H9 (cell line): Measurements from ENCODE around the gene PDE6G. TPM values are rescaled to one million over a fixed set of nuclear protein-coding genes. Genes with fewer than 3 reads are reported as not detected.
A peak's percentile ranks its signal among the peaks of the same experiment; 100 is the strongest.

Experiments used
- DNase-seq: peaks from one replicate; pipeline ENCODE4 v3.0.0-alpha.2; 2017
- H2AFZ ChIP-seq: one replicate; pipeline ENCODE4 v1.6.1; 2013; ENCODE audit warnings: mild to moderate bottlenecking, low read length, control low read depth, moderate library complexity
- H2AK5ac ChIP-seq: 2 replicates; pipeline ENCODE4 v1.6.1; 2013; ENCODE audit warnings: low read length, control low read depth, mixed read lengths; ENCODE audit not compliant: insufficient read length
- H2BK120ac ChIP-seq: one replicate; pipeline ENCODE4 v1.6.1; 2013; ENCODE audit warnings: low read depth, mild to moderate bottlenecking, low read length, control low read depth, inconsistent platforms; ENCODE audit not compliant: poor library complexity, severe bottlenecking
- H2BK12ac ChIP-seq: 2 replicates; pipeline ENCODE4 v1.6.1; 2013; ENCODE audit warnings: low read length, control low read depth, mixed read lengths, low read depth; ENCODE audit not compliant: insufficient read length
- H2BK15ac ChIP-seq: 2 replicates; pipeline ENCODE4 v1.6.1; 2013; ENCODE audit warnings: low read depth, low read length, control low read depth
- H2BK20ac ChIP-seq: one replicate; pipeline ENCODE4 v1.6.1; 2013; ENCODE audit warnings: low read depth, mild to moderate bottlenecking, low read length, control low read depth, inconsistent platforms; ENCODE audit not compliant: poor library complexity, severe bottlenecking
- H2BK5ac ChIP-seq: 2 replicates; pipeline ENCODE4 v1.6.1; 2013; ENCODE audit warnings: low read length, control low read depth, mixed read lengths; ENCODE audit not compliant: insufficient read length
- H3K14ac ChIP-seq: 2 replicates; pipeline ENCODE4 v1.6.1; 2013; ENCODE audit warnings: low read length, control low read depth; ENCODE audit not compliant: insufficient read depth
- H3K18ac ChIP-seq: 2 replicates; pipeline ENCODE4 v1.6.1; 2013; ENCODE audit warnings: low read depth, mild to moderate bottlenecking, mixed read lengths, low read length, control low read depth; ENCODE audit not compliant: insufficient read length
- H3K23ac ChIP-seq: 2 replicates; pipeline ENCODE4 v1.6.1; 2013; ENCODE audit warnings: low read length, control low read depth, mixed read lengths, low read depth; ENCODE audit not compliant: insufficient read length
- H3K23me2 ChIP-seq: 2 replicates; pipeline ENCODE4 v1.6.1; 2013; ENCODE audit warnings: low read depth, mild to moderate bottlenecking, mixed read lengths, low read length, control low read depth; ENCODE audit not compliant: insufficient read length, poor library complexity, severe bottlenecking
- H3K27ac ChIP-seq: 2 replicates; pipeline ENCODE4 v1.5.1; 2013; ENCODE audit warnings: low read length, control low read depth, mixed read lengths, low read depth; ENCODE audit not compliant: insufficient read length
- H3K27me3 ChIP-seq: 2 replicates; pipeline ENCODE4 v1.6.1; 2013; ENCODE audit warnings: low read length, control low read depth, inconsistent platforms; ENCODE audit not compliant: insufficient read depth
- H3K4ac ChIP-seq: 2 replicates; pipeline ENCODE4 v1.6.1; 2013; ENCODE audit warnings: low read depth, mild to moderate bottlenecking, control low read depth, inconsistent platforms, low read length, moderate library complexity
- H3K4me1 ChIP-seq: 2 replicates; pipeline ENCODE4 v1.6.1; 2013; ENCODE audit warnings: low read length, control low read depth, inconsistent platforms; ENCODE audit not compliant: insufficient read depth
- H3K4me2 ChIP-seq: 2 replicates; pipeline ENCODE4 v1.6.1; 2013; ENCODE audit warnings: low read length, control low read depth, mixed read lengths; ENCODE audit not compliant: insufficient read length, insufficient read depth
- H3K56ac ChIP-seq: 2 replicates; pipeline ENCODE4 v1.6.1; 2013; ENCODE audit warnings: low read depth, mild to moderate bottlenecking, mixed read lengths, low read length, control low read depth; ENCODE audit not compliant: insufficient read length
- H3K79me1 ChIP-seq: 2 replicates; pipeline ENCODE4 v1.6.1; 2013; ENCODE audit warnings: low read depth, mild to moderate bottlenecking, moderate library complexity, low read length, control low read depth, inconsistent platforms; ENCODE audit not compliant: insufficient read depth, poor library complexity, severe bottlenecking
- H3K79me2 ChIP-seq: 2 replicates; pipeline ENCODE4 v1.6.1; 2013; ENCODE audit warnings: low read length, control low read depth, inconsistent platforms; ENCODE audit not compliant: insufficient read depth
- H3K9ac ChIP-seq: 2 replicates; pipeline ENCODE4 v1.6.1; 2013; ENCODE audit warnings: low read length, control low read depth, mixed read lengths; ENCODE audit not compliant: insufficient read length; ENCODE audit errors: extremely low read depth
- H3K9me3 ChIP-seq: one replicate; pipeline ENCODE4 v1.6.1; 2013; ENCODE audit warnings: low read depth, low read length, inconsistent platforms; ENCODE audit not compliant: control insufficient read depth
- H3T11ph ChIP-seq: one replicate; pipeline ENCODE4 v1.6.1; 2013; ENCODE audit warnings: mild to moderate bottlenecking, low read length, control low read depth, inconsistent platforms
- H4K20me1 ChIP-seq: one replicate; pipeline ENCODE4 v1.6.1; 2013; ENCODE audit not compliant: control insufficient read depth, insufficient read length, insufficient read depth
- H4K5ac ChIP-seq: 2 replicates; pipeline ENCODE4 v1.6.1; 2013; ENCODE audit warnings: low read depth, mild to moderate bottlenecking, mixed read lengths, low read length, control low read depth; ENCODE audit not compliant: insufficient read length
- H4K8ac ChIP-seq: replicated peaks from 2 replicates; pipeline ENCODE4 v1.6.1; 2013; ENCODE audit warnings: low read length, control low read depth, mixed read lengths, low read depth; ENCODE audit not compliant: insufficient read length
- H4K91ac ChIP-seq: 2 replicates; pipeline ENCODE4 v1.6.1; 2013; ENCODE audit warnings: low read depth, mild to moderate bottlenecking, moderate library complexity, mixed read lengths, low read length, control low read depth; ENCODE audit not compliant: insufficient read length
- H3K27ac Mint-ChIP-seq, 3 experiments: 2 replicates in 2 of 3; 3 replicates in 1 of 3; pipeline ENCODE4 v1.8.0; 2020 to 2021; ENCODE audit warnings: mixed read lengths in 3 of 3, mild to moderate bottlenecking in 1 of 3, moderate library complexity in 1 of 3
- H3K27me3 Mint-ChIP-seq: 2 replicates; pipeline ENCODE4 v1.8.0; 2021; ENCODE audit warnings: low read depth, mild to moderate bottlenecking, moderate library complexity, mixed read lengths
- H3K36me3 Mint-ChIP-seq, 3 experiments: 2 replicates in 2 of 3; 3 replicates in 1 of 3; pipeline ENCODE4 v1.8.0; 2020 to 2021; ENCODE audit warnings: low read depth in 3 of 3, mixed read lengths in 3 of 3; ENCODE audit not compliant: insufficient read depth in 1 of 3
- H3K4me1 Mint-ChIP-seq, 2 experiments: 2 replicates each; pipeline ENCODE4 v1.8.0; 2020; ENCODE audit warnings: mixed read lengths in 2 of 2
- H3K4me3 Mint-ChIP-seq, 2 experiments: 2 replicates in 1 of 2; 3 replicates in 1 of 2; pipeline ENCODE4 v1.8.0; 2020 to 2021; ENCODE audit warnings: mild to moderate bottlenecking in 2 of 2, mixed read lengths in 2 of 2, moderate library complexity in 1 of 2
- H3K9me3 Mint-ChIP-seq, 2 experiments: 2 replicates in 1 of 2; 3 replicates in 1 of 2; pipeline ENCODE4 v1.8.0; 2020; ENCODE audit warnings: mild to moderate bottlenecking in 2 of 2, mixed read lengths in 2 of 2, moderate library complexity in 1 of 2
- WGBS: extraction: QIAGEN DNeasy Blood & Tissue Kit; methylation state at CpG from one replicate; pipeline ENCODE4 v1.1.7; 2013; ENCODE audit warnings: missing lambda C conversion rate, low lambda C conversion rate, mixed read lengths; ENCODE audit not compliant: insufficient read length; ENCODE audit errors: extremely low coverage; 5-methylcytosine and 5-hydroxymethylcytosine counted together
- total RNA-seq: library from RNA; stranded (reverse); gene quantifications from 2 replicates; pipeline ENCODE4 v1.2.1, GENCODE V29; 2021
- TF ChIP-seq, protein P1 (sequence below): fragments of 200-600 bp; sonication (generic); conservative IDR thresholded peaks from 3 replicates; pipeline ENCODE4 v1.8.0; 2021; ENCODE audit warnings: antibody characterized with exemption, mild to moderate bottlenecking

PDE6G gene
- total RNA-seq, 1 experiment from 2014 or later, result 5.7 TPM

DNA sequence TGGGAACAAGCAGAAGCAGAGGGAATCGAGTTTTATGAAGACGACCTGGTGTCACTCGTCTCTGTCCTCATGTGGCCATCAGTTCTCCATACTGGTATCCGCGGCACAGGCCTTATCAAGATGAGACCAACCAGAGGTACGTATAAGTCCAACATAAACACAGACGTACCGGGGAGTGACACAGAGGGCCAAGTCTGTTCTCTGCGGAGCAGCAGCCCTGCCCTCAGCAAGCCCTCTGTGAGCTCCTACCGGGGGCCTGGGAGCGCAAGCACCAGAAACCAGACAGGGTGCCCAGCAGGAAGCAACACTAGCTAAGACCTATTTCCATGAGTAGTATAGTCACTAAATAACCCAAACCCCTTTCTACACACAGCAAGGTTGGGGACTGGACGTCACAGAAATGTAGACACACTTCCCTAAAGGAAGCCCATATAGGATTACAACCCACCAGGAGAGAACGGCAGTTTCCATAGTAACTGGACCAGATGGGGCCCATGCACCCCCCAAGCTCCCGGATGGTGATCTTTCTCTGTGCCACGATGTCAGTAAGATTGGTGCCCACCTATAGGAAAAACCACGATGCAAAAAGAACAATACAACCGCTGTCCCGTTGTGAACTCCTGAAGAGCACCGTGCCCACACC, 26.3 kb upstream of the PDE6G start:
- Mint-ChIP-seq H3K4me1 (peaks cover 14 to 20% of the 10 kb centered on the region in 2 experiments), H3K9me3 (no peaks in the 10 kb centered on the region), H3K4me3 (peak overlapping the region; percentile 86 to 89), H3K27me3 (no peaks in the 10 kb centered on the region), H3K27ac (peak overlapping the region in 2 of 3 experiments; percentile 62 to 74; a peak in 4 of 7 replicates), H3K36me3 (peaks cover 13 to 37% (median 29%) of the 10 kb centered on the region in 3 experiments)
- no peak overlapping the region for H3K18ac ChIP-seq
- H3K4ac ChIP-seq, result no peak overlapping the region
- peaks cover 10% of the 10 kb centered on the region for H3K23me2 ChIP-seq
- H3K9me3 ChIP-seq, result no peaks in the 10 kb centered on the region
- H2AFZ ChIP-seq, result no peak overlapping the region
- WGBS, result no CpG with 5 or more reads among the region's 19 CpGs
- H2BK20ac ChIP-seq, result no peak overlapping the region
- H3K23ac ChIP-seq, result no peak overlapping the region
- no peaks in the 10 kb centered on the region for H4K20me1 ChIP-seq
- H3T11ph ChIP-seq, result no peak overlapping the region
- H3K14ac ChIP-seq, result no peak overlapping the region
- no peak overlapping the region for H2BK12ac ChIP-seq
- H4K8ac ChIP-seq, result no peak overlapping the region
- no peak overlapping the region for H2BK5ac ChIP-seq
- peak overlapping the region; percentile 91 for H3K4me2 ChIP-seq
- H3K27me3 ChIP-seq, result no peaks in the 10 kb centered on the region
- no peak overlapping the region for H4K5ac ChIP-seq
- peaks cover 9% of the 10 kb centered on the region; the same call in 1 of the 2 replicates for H3K79me2 ChIP-seq
- peak overlapping the region; percentile 71 for H3K9ac ChIP-seq
- no peak overlapping the region for H2BK120ac ChIP-seq
- H3K79me1 ChIP-seq, result peaks cover 8% of the 10 kb centered on the region
- no peak overlapping the region for H3K56ac ChIP-seq
- TF ChIP-seq, protein P1, sequence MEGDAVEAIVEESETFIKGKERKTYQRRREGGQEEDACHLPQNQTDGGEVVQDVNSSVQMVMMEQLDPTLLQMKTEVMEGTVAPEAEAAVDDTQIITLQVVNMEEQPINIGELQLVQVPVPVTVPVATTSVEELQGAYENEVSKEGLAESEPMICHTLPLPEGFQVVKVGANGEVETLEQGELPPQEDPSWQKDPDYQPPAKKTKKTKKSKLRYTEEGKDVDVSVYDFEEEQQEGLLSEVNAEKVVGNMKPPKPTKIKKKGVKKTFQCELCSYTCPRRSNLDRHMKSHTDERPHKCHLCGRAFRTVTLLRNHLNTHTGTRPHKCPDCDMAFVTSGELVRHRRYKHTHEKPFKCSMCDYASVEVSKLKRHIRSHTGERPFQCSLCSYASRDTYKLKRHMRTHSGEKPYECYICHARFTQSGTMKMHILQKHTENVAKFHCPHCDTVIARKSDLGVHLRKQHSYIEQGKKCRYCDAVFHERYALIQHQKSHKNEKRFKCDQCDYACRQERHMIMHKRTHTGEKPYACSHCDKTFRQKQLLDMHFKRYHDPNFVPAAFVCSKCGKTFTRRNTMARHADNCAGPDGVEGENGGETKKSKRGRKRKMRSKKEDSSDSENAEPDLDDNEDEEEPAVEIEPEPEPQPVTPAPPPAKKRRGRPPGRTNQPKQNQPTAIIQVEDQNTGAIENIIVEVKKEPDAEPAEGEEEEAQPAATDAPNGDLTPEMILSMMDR, result no peak
- no peak overlapping the region for H2BK15ac ChIP-seq
- H3K4me1 ChIP-seq, result no peaks in the 10 kb centered on the region
- H3K27ac ChIP-seq, result no peak overlapping the region
- H4K91ac ChIP-seq, result no peak overlapping the region
- DNase-seq, result no peak
- no peak overlapping the region for H2AK5ac ChIP-seq
